Osteocyte (in vitro differentiated cells): ENCODE results near the gene UGT1A9. TPM values are rescaled to one million over a fixed set of nuclear protein-coding genes. Genes with fewer than 3 reads are reported as not detected.
"Not testable (repeated sequence)": the region's sequence is repeated elsewhere in the genome, so short reads cannot be mapped to it uniquely, and the experiment has no call there.

Source experiments
- DNase-seq: peaks from one replicate; pipeline ENCODE4 v3.0.0; 2021; ENCODE audit warnings: mixed read lengths; ENCODE audit not compliant: unreplicated experiment; ENCODE audit errors: extremely low spot score
- H3K27ac Mint-ChIP-seq: one replicate; pipeline ENCODE4 v1.8.0; 2021; ENCODE audit warnings: mild to moderate bottlenecking, mixed read lengths; ENCODE audit not compliant: unreplicated experiment
- H3K27me3 Mint-ChIP-seq: one replicate; pipeline ENCODE4 v1.8.0; 2021; ENCODE audit warnings: mixed read lengths; ENCODE audit not compliant: unreplicated experiment
- H3K36me3 Mint-ChIP-seq: one replicate; pipeline ENCODE4 v1.8.0; 2021; ENCODE audit warnings: mixed read lengths; ENCODE audit not compliant: unreplicated experiment
- H3K4me1 Mint-ChIP-seq: one replicate; pipeline ENCODE4 v1.8.0; 2021; ENCODE audit warnings: mixed read lengths; ENCODE audit not compliant: unreplicated experiment
- H3K4me3 Mint-ChIP-seq: one replicate; pipeline ENCODE4 v1.8.0; 2021; ENCODE audit warnings: mild to moderate bottlenecking, moderate library complexity, mixed read lengths; ENCODE audit not compliant: unreplicated experiment
- H3K9me3 Mint-ChIP-seq: one replicate; pipeline ENCODE4 v1.8.0; 2021; ENCODE audit warnings: mixed read lengths; ENCODE audit not compliant: unreplicated experiment
- CTCF ChIP-seq: fragments of 200-600 bp; sonication (generic); IDR thresholded peaks from 2 replicates; pipeline ENCODE4 v1.5.0; 2021; ENCODE audit warnings: antibody characterized with exemption, mild to moderate bottlenecking, moderate library complexity
- long read RNA-seq: library from polyadenylated mRNA; unstranded; transcript quantifications from one replicate; pipeline ENCODE4 v2.0.0, GENCODE V29; 2021
- total RNA-seq: library from RNA; stranded (reverse); gene quantifications from 2 replicates; pipeline ENCODE4 v1.2.1, GENCODE V29; 2021

UGT1A9 gene
- not detected in 2 replicates for total RNA-seq
- long read RNA-seq, result 0 reads

GRCh38 chr2:233671290-233672161, at the start of gene UGT1A9:
Gene UGT1A9 (plus strand): TSS chr2:233671898. CDS start chr2:233671935, 37 bp downstream.
- H3K36me3 Mint-ChIP-seq, result no peaks in the 10 kb centered on the region
- no peak within 1 kb of the TSS for H3K4me3 Mint-ChIP-seq
- H3K9me3 Mint-ChIP-seq, result peaks cover 3% of the 10 kb centered on the region
- H3K4me1 Mint-ChIP-seq, result peaks cover 4% of the 10 kb centered on the region
- H3K27ac Mint-ChIP-seq, result no peak within 1 kb of the TSS
- H3K27me3 Mint-ChIP-seq, result peaks cover 14% of the 10 kb centered on the region
- no peak for TF ChIP-seq CTCF
- no peak for DNase-seq

GRCh38 chr2:233627331-233628025, 44.2 kb upstream of the UGT1A9 start:
- no peak for TF ChIP-seq CTCF
- Mint-ChIP-seq H3K36me3 (no peaks in the 10 kb centered on the region), H3K9me3 (peaks cover 25% of the 10 kb centered on the region), H3K4me1 (no peaks in the 10 kb centered on the region), H3K27ac (no peak overlapping the region), H3K4me3 (no peak overlapping the region), H3K27me3 (peaks cover 66% of the 10 kb centered on the region)
- no peak for DNase-seq

GRCh38 chr2:233636306-233636705, 35.4 kb upstream of the UGT1A9 start, which contains the start of gene UGT1A10:
Gene UGT1A10 (plus strand): TSS chr2:233636448. CDS start chr2:233636523, 75 bp downstream.
- DNase-seq, result not testable (repeated sequence)

GRCh38 chr2:233638836-233639235, 32.9 kb upstream of the UGT1A9 start:
- Mint-ChIP-seq H3K4me1 (no peaks in the 10 kb centered on the region), H3K27me3 (peaks cover 56% of the 10 kb centered on the region), H3K36me3 (no peaks in the 10 kb centered on the region)

More at GRCh38 chr2:233636306-233636705, 35.4 kb upstream of the UGT1A9 start, which contains the start of gene UGT1A10:
- H3K4me3 Mint-ChIP-seq, H3K36me3 Mint-ChIP-seq, H3K4me1 Mint-ChIP-seq, H3K27ac Mint-ChIP-seq: not testable (repeated sequence)
- Mint-ChIP-seq H3K9me3 (peaks cover 12% of the 10 kb centered on the region), H3K27me3 (peaks cover 66% of the 10 kb centered on the region)

GRCh38 chr2:233639860-233640259, 31.8 kb upstream of the UGT1A9 start:
- no peaks in the 10 kb centered on the region for H3K4me1 Mint-ChIP-seq
- peaks cover 8% of the 10 kb centered on the region for H3K9me3 Mint-ChIP-seq
- no peak overlapping the region for H3K4me3 Mint-ChIP-seq
- H3K27me3 Mint-ChIP-seq, result peaks cover 46% of the 10 kb centered on the region
- TF ChIP-seq CTCF, result no peak
- H3K36me3 Mint-ChIP-seq, result no peaks in the 10 kb centered on the region
- DNase-seq, result no peak
- no peak overlapping the region for H3K27ac Mint-ChIP-seq

More at GRCh38 chr2:233638836-233639235, 32.9 kb upstream of the UGT1A9 start:
- peaks cover 8% of the 10 kb centered on the region for H3K9me3 Mint-ChIP-seq
- no peak for TF ChIP-seq CTCF
- DNase-seq, result no peak
- no peak overlapping the region for H3K4me3 Mint-ChIP-seq
- H3K27ac Mint-ChIP-seq, result no peak overlapping the region
